Neural cell (in vitro differentiated cells): Measurements from ENCODE around the gene BCL2. TPM values are rescaled to one million over a fixed set of nuclear protein-coding genes. Genes with fewer than 3 reads are reported as not detected.

Experiments
- H2AFZ ChIP-seq: fragments of 200-600, 300-800 bp; sonication (generic), shearing (Covaris generic); 2 replicates; pipeline ENCODE4 v1.6.0; 2014; ENCODE audit warnings: low read depth, mild to moderate bottlenecking, antibody characterized with exemption, low read length, moderate library complexity
- H3F3A ChIP-seq: fragments of 200-600 bp; shearing (Covaris generic); 2 replicates; pipeline ENCODE4 v1.6.1; 2016; ENCODE audit warnings: mild to moderate bottlenecking, moderate library complexity, mixed read lengths, antibody characterized with exemption, low read length; ENCODE audit not compliant: insufficient read depth, poor library complexity, severe bottlenecking
- H3K27ac ChIP-seq: fragments of 200-600, 300-800 bp; sonication (generic), shearing (Covaris generic); 2 replicates; pipeline ENCODE4 v1.5.1; 2014; ENCODE audit warnings: mild to moderate bottlenecking, low read length, moderate library complexity
- H3K27me3 ChIP-seq: fragments of 300-800, 200-600 bp; sonication (generic), shearing (Covaris generic); 2 replicates; pipeline ENCODE4 v1.6.0; 2014; ENCODE audit warnings: mild to moderate bottlenecking, low read depth, low read length, moderate library complexity; ENCODE audit not compliant: insufficient read depth
- H3K36me3 ChIP-seq: fragments of 300-800, 200-600 bp; sonication (generic), shearing (Covaris generic); 2 replicates; pipeline ENCODE4 v1.5.1; 2014; ENCODE audit warnings: mild to moderate bottlenecking, antibody characterized with exemption, low read length, moderate library complexity; ENCODE audit not compliant: insufficient read depth
- H3K4me2 ChIP-seq: fragments of 300-800, 200-600 bp; sonication (generic), shearing (Covaris generic); 2 replicates; pipeline ENCODE4 v1.6.0; 2014; ENCODE audit warnings: mild to moderate bottlenecking, low read length
- H3K4me3 ChIP-seq: fragments of 300-800, 200-600 bp; sonication (generic), shearing (Covaris generic); 2 replicates; pipeline ENCODE4 v1.5.1; 2014; ENCODE audit warnings: mild to moderate bottlenecking, low read length, moderate library complexity
- H3K79me2 ChIP-seq: fragments of 200-600 bp; shearing (Covaris generic); replicated peaks from 2 replicates; pipeline ENCODE4 v1.6.0; 2014; ENCODE audit warnings: mild to moderate bottlenecking, low read length, moderate library complexity; ENCODE audit not compliant: insufficient read depth
- H3K9ac ChIP-seq: fragments of 300-800, 200-600 bp; sonication (generic), shearing (Covaris generic); 2 replicates; pipeline ENCODE4 v1.6.1; 2016; ENCODE audit warnings: mild to moderate bottlenecking, low read length, mixed read lengths
- H3K9me2 ChIP-seq: fragments of 200-600 bp; shearing (Covaris generic); 2 replicates; pipeline ENCODE4 v1.6.1; 2016; ENCODE audit warnings: mild to moderate bottlenecking, low read length, mixed read lengths; ENCODE audit not compliant: insufficient read depth
- H3K9me3 ChIP-seq: fragments of 200-600, 300-800 bp; sonication (generic), shearing (Covaris generic); 2 replicates; pipeline ENCODE4 v1.6.1; 2016; ENCODE audit warnings: mild to moderate bottlenecking, mixed run types, low read length, moderate library complexity, mixed read lengths
- H4K20me1 ChIP-seq: fragments of 200-600 bp; shearing (Covaris generic); 2 replicates; pipeline ENCODE4 v1.6.1; 2016; ENCODE audit warnings: mild to moderate bottlenecking, mixed run types; ENCODE audit not compliant: insufficient read depth
- CTCF ChIP-seq: fragments of 450-650 bp; IDR thresholded peaks from 2 replicates; pipeline ENCODE4 v1.5.1; 2014; ENCODE audit warnings: antibody characterized with exemption, mild to moderate bottlenecking, moderate library complexity; ENCODE audit not compliant: poor library complexity, severe bottlenecking
- EP300 ChIP-seq: fragments of 450-650 bp; conservative IDR thresholded peaks from 2 replicates; pipeline ENCODE4 v1.6.1; 2014; ENCODE audit warnings: antibody characterized with exemption, mild to moderate bottlenecking, moderate library complexity; ENCODE audit not compliant: poor library complexity, severe bottlenecking
- EZH2 ChIP-seq: fragments of 200-600, 300-800 bp; shearing (Covaris generic), sonication (generic); IDR thresholded peaks from 2 replicates; pipeline ENCODE4 v1.6.1; 2014; ENCODE audit warnings: antibody characterized with exemption, low read length, borderline replicate concordance, mild to moderate bottlenecking; ENCODE audit not compliant: insufficient read depth, poor library complexity, severe bottlenecking
- MXI1 ChIP-seq: fragments of 450-650 bp; conservative IDR thresholded peaks from 2 replicates; pipeline ENCODE4 v1.6.1; 2014; ENCODE audit warnings: antibody characterized with exemption, mild to moderate bottlenecking; ENCODE audit not compliant: poor library complexity, severe bottlenecking
- POLR2AphosphoS5 ChIP-seq: IDR thresholded peaks from 2 replicates; pipeline ENCODE4 v1.6.1; 2012
- RAD21 ChIP-seq: fragments of 450-650 bp; conservative IDR thresholded peaks from 2 replicates; pipeline ENCODE4 v1.6.1; 2014; ENCODE audit warnings: antibody characterized with exemption, mild to moderate bottlenecking, moderate library complexity
- REST ChIP-seq: IDR thresholded peaks from 2 replicates; pipeline ENCODE4 v1.6.1; 2012; ENCODE audit warnings: borderline replicate concordance
- SMC3 ChIP-seq: fragments of 450-650 bp; conservative IDR thresholded peaks from 2 replicates; pipeline ENCODE4 v1.6.1; 2014; ENCODE audit warnings: antibody characterized with exemption, mild to moderate bottlenecking, moderate library complexity; ENCODE audit not compliant: poor library complexity
- TAF1 ChIP-seq: IDR thresholded peaks from 2 replicates; pipeline ENCODE4 v1.6.1; 2012; ENCODE audit warnings: low read depth
- polyA plus RNA-seq: library from polyadenylated mRNA; depleted of rRNA; stranded (reverse); fragments of >200 nt; gene quantifications from 2 replicates; pipeline ENCODE4 v1.2.3, GENCODE V29; 2014

BCL2 gene
- polyA plus RNA-seq, 1 donor from 2014 or later: 3.4 TPM

- no peaks in the 10 kb centered on the region for H3K79me2 ChIP-seq
- H3K9me2 ChIP-seq: no peaks in the 10 kb centered on the region
- no peaks in the 10 kb centered on the region for H3F3A ChIP-seq
- no peaks in the 10 kb centered on the region for H3K27me3 ChIP-seq
- no peak overlapping the region for H3K4me2 ChIP-seq
- H3K4me3 ChIP-seq: no peak overlapping the region
- no peak overlapping the region for H2AFZ ChIP-seq
- H3K9me3 ChIP-seq: no peaks in the 10 kb centered on the region
- TF ChIP-seq POLR2AphosphoS5 (no peak), REST (no peak), TAF1 (no peak), MXI1 (no peak), CTCF (no peak), RAD21 (no peak), SMC3 (no peak), EZH2 (no peak), EP300 (no peak)
- no peaks in the 10 kb centered on the region for H4K20me1 ChIP-seq
- no peak overlapping the region for H3K9ac ChIP-seq
- no peak overlapping the region for H3K27ac ChIP-seq
- no peaks in the 10 kb centered on the region for H3K36me3 ChIP-seq
Measured at GRCh38 chr18:63109022-63109421, 210.5 kb downstream of the BCL2 start.

GRCh38 chr18:63107931-63108330, 211.6 kb downstream of the BCL2 start:
- Histone ChIP-seq H3K9ac (no peak overlapping the region), H3K27me3 (no peaks in the 10 kb centered on the region), H3K4me3 (no peak overlapping the region), H2AFZ (no peak overlapping the region), H3K27ac (no peak overlapping the region), H4K20me1 (no peaks in the 10 kb centered on the region), H3K36me3 (no peaks in the 10 kb centered on the region), H3K9me2 (no peaks in the 10 kb centered on the region), H3F3A (no peaks in the 10 kb centered on the region), H3K4me2 (no peak overlapping the region), H3K79me2 (no peaks in the 10 kb centered on the region), H3K9me3 (no peaks in the 10 kb centered on the region)
- TF ChIP-seq REST (no peak), EZH2 (no peak), RAD21 (no peak), MXI1 (no peak), POLR2AphosphoS5 (no peak), EP300 (no peak), SMC3 (no peak), CTCF (no peak), TAF1 (no peak)
